ENCODE data around the gene GRIP2.

Gene GRIP2

GRCh38 chr3:14440168-14440518 is 100.0 kb downstream of the GRIP2 start:
- no peak overlapping the region for H3K4me3 ChIP-seq (replicated peaks; ENCODE audit: low read depth, low read length)
- no peak for TF ChIP-seq CTCF (IDR thresholded peaks at IDR 0.05; ENCODE audit: low read depth, low read length, missing control alignments)
- DNase-seq (ENCODE audit: extremely low read depth, low read depth), result no peak

- TF ChIP-seq CTCF (IDR thresholded peaks at IDR 0.05; ENCODE audit: low read depth, low read length, missing control alignments), result no peak
- H3K4me3 ChIP-seq (replicated peaks; ENCODE audit: low read depth, low read length), result no peak overlapping the region
- DNase-seq (ENCODE audit: extremely low read depth, low read depth), result no peak
Observed at GRCh38 chr3:14439501-14440167, 100.5 kb downstream of the GRIP2 start.

Measured in HFF-Myc (cell line).